PC-3 (cell line): ENCODE measurements around the gene CLUH.

Source experiments
- EZH2 ChIP-seq: fragments of 300-600 bp; sonication (generic); IDR thresholded peaks from one replicate; pipeline ENCODE4 v1.6.1; 2017; ENCODE audit warnings: antibody characterized with exemption, mild to moderate bottlenecking, low read length; ENCODE audit not compliant: unreplicated experiment
- EZH2phosphoT487 ChIP-seq: fragments of 300-600 bp; sonication (generic); IDR thresholded peaks from 2 replicates; pipeline ENCODE4 v1.6.1; 2018; ENCODE audit warnings: mild to moderate bottlenecking, antibody characterized with exemption, low read length, borderline replicate concordance
- TF ChIP-seq, protein P1 (sequence below): fragments of 300-600 bp; sonication (generic); conservative IDR thresholded peaks from 2 replicates; pipeline ENCODE4 v1.5.1; 2017; ENCODE audit warnings: antibody characterized with exemption, low read depth, mild to moderate bottlenecking, low read length

- TF ChIP-seq, protein P1, sequence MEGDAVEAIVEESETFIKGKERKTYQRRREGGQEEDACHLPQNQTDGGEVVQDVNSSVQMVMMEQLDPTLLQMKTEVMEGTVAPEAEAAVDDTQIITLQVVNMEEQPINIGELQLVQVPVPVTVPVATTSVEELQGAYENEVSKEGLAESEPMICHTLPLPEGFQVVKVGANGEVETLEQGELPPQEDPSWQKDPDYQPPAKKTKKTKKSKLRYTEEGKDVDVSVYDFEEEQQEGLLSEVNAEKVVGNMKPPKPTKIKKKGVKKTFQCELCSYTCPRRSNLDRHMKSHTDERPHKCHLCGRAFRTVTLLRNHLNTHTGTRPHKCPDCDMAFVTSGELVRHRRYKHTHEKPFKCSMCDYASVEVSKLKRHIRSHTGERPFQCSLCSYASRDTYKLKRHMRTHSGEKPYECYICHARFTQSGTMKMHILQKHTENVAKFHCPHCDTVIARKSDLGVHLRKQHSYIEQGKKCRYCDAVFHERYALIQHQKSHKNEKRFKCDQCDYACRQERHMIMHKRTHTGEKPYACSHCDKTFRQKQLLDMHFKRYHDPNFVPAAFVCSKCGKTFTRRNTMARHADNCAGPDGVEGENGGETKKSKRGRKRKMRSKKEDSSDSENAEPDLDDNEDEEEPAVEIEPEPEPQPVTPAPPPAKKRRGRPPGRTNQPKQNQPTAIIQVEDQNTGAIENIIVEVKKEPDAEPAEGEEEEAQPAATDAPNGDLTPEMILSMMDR, result no peak
- TF ChIP-seq EZH2, result no peak
- no peak for TF ChIP-seq EZH2phosphoT487
Observed at GRCh38 chr17:2758870-2759269, 47.3 kb upstream of the CLUH start.
